22Rv1 (cell line): ENCODE data around the gene SCFD2.
"Not testable (repeated sequence)": the region's sequence is repeated elsewhere in the genome, so short reads cannot be mapped to it uniquely, and the experiment has no call there.

Experiments used
- H3K27ac ChIP-seq: fragments of 450-650 bp; 2 replicates; pipeline ENCODE4 v1.5.1; 2017
- ZFX ChIP-seq: fragments of 450-650 bp; IDR thresholded peaks from 2 replicates; pipeline ENCODE4 v1.6.1; 2017; ENCODE audit warnings: antibody characterized with exemption, borderline replicate concordance
- TF ChIP-seq, protein P1 (sequence below): fragments of 450-650 bp; IDR thresholded peaks from 2 replicates; pipeline ENCODE4 v1.5.1; 2017; ENCODE audit warnings: mild to moderate bottlenecking

The SCFD2 gene

DNA sequence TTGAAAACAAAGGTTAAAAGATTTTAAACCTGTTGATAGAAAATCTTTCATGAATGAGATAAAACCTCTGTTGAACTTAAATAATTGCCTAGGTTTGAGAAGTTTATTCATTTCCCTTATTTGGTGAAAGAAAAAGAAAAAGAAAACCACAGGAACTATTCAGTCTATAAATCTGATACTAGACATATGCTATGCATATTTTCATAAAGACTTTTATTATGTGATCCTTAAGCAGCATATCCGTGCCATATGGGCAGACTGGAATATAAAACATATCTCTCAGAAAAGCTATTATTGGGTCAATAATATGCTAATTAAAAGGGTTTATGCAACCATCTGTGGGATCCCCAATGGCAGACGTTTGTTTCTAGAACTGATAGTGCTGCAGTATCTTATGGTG is 325.0 kb downstream of the SCFD2 start:
- TF ChIP-seq ZFX = no peak
- TF ChIP-seq, protein P1, sequence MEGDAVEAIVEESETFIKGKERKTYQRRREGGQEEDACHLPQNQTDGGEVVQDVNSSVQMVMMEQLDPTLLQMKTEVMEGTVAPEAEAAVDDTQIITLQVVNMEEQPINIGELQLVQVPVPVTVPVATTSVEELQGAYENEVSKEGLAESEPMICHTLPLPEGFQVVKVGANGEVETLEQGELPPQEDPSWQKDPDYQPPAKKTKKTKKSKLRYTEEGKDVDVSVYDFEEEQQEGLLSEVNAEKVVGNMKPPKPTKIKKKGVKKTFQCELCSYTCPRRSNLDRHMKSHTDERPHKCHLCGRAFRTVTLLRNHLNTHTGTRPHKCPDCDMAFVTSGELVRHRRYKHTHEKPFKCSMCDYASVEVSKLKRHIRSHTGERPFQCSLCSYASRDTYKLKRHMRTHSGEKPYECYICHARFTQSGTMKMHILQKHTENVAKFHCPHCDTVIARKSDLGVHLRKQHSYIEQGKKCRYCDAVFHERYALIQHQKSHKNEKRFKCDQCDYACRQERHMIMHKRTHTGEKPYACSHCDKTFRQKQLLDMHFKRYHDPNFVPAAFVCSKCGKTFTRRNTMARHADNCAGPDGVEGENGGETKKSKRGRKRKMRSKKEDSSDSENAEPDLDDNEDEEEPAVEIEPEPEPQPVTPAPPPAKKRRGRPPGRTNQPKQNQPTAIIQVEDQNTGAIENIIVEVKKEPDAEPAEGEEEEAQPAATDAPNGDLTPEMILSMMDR = no peak
- no peak overlapping the region for H3K27ac ChIP-seq

DNA sequence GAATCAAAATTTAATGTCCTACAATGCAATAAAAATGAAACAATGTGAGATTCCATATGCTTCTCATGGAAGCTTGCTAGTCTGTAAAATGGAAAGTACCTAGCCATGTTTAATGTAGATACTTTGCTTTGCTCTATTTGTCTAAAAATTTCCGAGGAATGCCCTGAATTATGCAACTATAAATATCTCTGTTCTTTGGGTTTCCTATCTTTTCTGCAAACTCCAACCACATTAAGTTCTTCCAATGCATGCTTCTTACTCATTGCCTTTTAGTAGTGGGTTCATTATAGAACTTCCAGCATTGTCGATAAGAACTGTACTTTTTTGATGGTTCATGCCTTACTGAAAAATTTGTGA is 325.4 kb downstream of the SCFD2 start:
- no peak overlapping the region for H3K27ac ChIP-seq
- TF ChIP-seq, protein P1 = no peak
- no peak for TF ChIP-seq ZFX

DNA sequence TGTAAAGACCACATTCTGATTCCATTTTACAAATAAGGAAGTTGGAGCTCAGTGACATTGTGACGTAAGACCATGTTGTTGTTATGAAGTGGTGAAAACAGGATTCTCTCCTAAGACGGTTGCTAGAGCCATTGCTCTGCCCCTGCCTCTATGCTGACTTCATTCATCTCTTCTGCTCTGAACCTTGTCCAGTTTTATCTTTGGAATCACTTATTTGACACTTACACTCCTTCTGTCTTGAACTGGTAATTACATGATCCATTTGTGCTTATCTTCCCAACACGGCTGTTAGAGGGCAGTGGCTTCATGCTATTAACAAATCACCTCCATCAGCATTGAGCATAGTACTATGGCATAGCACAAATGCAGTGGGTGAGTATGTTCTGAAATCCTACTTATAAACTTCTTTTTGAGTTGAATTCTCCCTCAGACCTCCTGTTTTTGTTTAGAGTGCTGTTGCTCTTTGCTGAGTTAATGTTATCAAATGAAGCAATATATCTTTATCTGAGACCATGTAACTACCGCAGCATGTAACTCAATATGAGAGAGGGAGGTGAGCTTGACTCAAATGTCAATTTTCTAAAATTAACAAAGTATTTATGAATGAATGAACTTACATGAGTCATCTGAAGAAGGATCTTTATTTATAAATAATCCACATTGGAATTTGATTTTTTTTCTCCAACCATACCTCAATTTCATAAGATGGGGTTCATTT is 326.0 kb downstream of the SCFD2 start:
- no peak overlapping the region for H3K27ac ChIP-seq
- TF ChIP-seq, protein P1 = no peak
- no peak for TF ChIP-seq ZFX

DNA sequence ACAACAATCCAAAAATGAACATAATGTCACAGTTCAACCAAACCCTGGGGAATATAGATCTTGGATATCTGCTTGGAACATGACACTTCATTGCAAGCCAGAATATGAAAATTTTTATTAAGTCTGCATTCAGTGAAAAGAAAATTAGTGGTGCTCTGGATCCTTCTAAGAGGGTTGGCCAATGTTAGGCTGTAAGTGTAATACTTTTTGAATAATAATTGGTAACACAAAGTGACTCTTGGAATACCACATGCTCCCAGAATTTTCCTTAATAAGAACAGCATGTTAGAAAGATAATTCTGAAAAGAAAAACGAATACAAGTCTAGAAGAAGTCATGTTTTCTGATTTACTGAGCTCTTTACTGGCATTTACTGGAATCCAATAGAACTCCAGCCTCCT is 328.0 kb downstream of the SCFD2 start:
- H3K27ac ChIP-seq = no peak overlapping the region
- TF ChIP-seq ZFX = no peak
- TF ChIP-seq, protein P1 = no peak

DNA sequence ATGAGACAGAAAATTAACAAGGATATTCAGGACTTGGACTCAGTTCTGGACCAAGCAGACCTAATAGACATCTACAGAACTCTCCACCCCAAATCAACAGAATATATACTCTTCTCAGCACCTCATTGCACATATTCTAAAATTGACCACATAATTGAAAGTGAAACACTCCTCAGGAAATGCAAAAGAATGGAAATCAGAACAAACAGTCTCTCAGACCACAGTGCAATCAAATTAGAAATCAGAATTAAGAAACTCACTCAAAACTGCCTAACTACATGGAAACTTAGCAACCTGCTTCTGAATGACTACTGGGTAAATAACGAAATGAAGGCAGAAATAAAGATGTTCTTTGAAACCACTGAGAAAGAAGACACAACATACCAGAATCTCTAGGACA is 333.0 kb downstream of the SCFD2 start:
- H3K27ac ChIP-seq = not testable (repeated sequence)

DNA sequence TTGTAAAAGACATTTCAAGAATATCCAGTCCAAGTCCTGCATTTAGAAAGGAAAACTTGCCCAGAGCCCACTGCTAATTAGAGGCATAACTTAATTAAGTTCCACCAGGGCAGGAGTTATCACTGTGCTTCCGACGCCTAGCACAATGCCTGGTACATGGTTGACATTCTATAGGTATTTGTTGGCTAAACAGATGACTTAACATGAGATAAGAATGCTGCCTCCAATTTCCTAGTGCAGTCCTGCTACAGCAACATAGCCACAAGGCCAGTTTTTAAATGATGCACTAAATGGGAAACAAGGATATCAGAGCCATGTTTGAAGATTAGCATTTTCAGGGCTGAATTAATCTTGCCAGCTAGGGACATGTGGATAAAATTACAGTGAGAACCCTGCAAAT is 339.6 kb downstream of the SCFD2 start:
- no peak overlapping the region for H3K27ac ChIP-seq
- TF ChIP-seq, protein P1 = no peak
- TF ChIP-seq ZFX = no peak

DNA sequence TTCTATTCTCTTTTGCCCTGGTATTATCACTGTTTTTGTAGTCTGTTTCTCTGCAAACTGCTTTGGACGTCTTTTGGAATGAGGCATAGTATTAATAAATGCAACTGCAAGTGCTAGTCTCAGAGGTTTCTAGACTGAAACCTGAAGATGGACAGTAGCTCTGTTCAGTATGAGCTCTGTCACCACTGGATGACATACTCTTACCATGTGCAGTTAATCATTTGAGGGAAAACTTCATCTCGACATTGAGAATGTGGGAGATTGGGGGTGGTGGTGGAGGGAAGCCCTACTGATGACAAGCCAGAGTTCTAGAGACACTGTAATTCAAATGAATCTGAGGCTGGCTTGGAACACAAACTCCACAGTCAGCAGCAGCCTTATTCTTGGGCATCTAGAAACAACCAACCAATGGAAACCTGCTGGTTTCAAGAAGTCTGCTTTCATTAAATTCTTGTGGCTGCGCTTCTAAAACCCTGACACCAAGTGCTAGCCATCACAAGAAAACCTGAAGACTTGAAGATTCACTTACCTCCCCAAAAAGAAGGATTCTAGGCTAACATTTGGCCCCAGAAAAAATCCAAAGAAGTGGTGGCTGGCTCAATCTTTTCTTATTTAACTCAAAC is 342.1 kb downstream of the SCFD2 start:
- H3K27ac ChIP-seq = no peak overlapping the region
- TF ChIP-seq ZFX = no peak
- TF ChIP-seq, protein P1 = no peak
